CD4-positive, alpha-beta T cell treated with Interferon alpha-2 for 1 hour (primary cell): ENCODE data around the gene SERPINB1.

Experiments used
- DNase-seq, 2 donors: peaks; one replicate each; pipeline ENCODE4 v3.0.0-alpha.2; 2020 to 2022

Gene SERPINB1

GRCh38 chr6:2841264-2842138 is at the start of gene SERPINB1:
TSS of gene SERPINB1 (minus strand) at chr6:2841863. CDS start at chr6:2840586, 1,277 bp downstream.
- DNase-seq, result peak; percentile 95

GRCh38 chr6:2890976-2891767 is 49.5 kb upstream of the SERPINB1 start:
- no peak for DNase-seq

- DNase-seq, result no peak
These were observed 44.5 kb upstream of the SERPINB1 start for GRCh38 chr6:2885967-2886735.

GRCh38 chr6:2884804-2885203 is 43.1 kb upstream of the SERPINB1 start:
- DNase-seq, result no peak

GRCh38 chr6:2883673-2884072 is 42.0 kb upstream of the SERPINB1 start:
- no peak for DNase-seq

GRCh38 chr6:2881423-2881822 is 39.8 kb upstream of the SERPINB1 start:
- DNase-seq, result no peak

GRCh38 chr6:2880156-2880555 is 38.5 kb upstream of the SERPINB1 start:
- peak in 1 of 2 donors; percentile 78 for DNase-seq

GRCh38 chr6:2877960-2878359 is 36.3 kb upstream of the SERPINB1 start:
- DNase-seq, result peak in 1 of 2 donors; percentile 54

- no peak for DNase-seq
These were observed 35.6 kb upstream of the SERPINB1 start for GRCh38 chr6:2877057-2877882.

GRCh38 chr6:2876210-2877056 is 34.8 kb upstream of the SERPINB1 start:
- no peak for DNase-seq

- peak; percentile 57 to 66 for DNase-seq
These were observed 33.9 kb upstream of the SERPINB1 start for GRCh38 chr6:2875359-2876191.

- no peak for DNase-seq
These were observed 32.0 kb upstream of the SERPINB1 start for GRCh38 chr6:2873643-2874042.

GRCh38 chr6:2872423-2873358 is 31.0 kb upstream of the SERPINB1 start:
- DNase-seq, result no peak

- no peak for DNase-seq
These were observed 30.3 kb upstream of the SERPINB1 start for GRCh38 chr6:2871953-2872352.

- DNase-seq, result no peak
These were observed 29.4 kb upstream of the SERPINB1 start for GRCh38 chr6:2871102-2871501.

GRCh38 chr6:2870046-2870636 is 28.5 kb upstream of the SERPINB1 start:
- no peak for DNase-seq

GRCh38 chr6:2868637-2869036 is 27.0 kb upstream of the SERPINB1 start:
- no peak for DNase-seq

- DNase-seq, result no peak
These were observed 24.6 kb upstream of the SERPINB1 start for GRCh38 chr6:2866171-2866846.
